ENCODE results near the gene AGAP1. TPM values are rescaled to one million over a fixed set of nuclear protein-coding genes. Genes with fewer than 3 reads are reported as not detected.

Gene AGAP1
- total and polyA plus RNA-seq, 2 donors, result 1.7 to 3.0 TPM

GRCh38 chr2:235502336-235502735 is 8.5 kb downstream of the AGAP1 start:
- H3K36me3 ChIP-seq (ENCODE audit: control insufficient read depth in 2 of 2, insufficient read depth in 2 of 2, low read length in 1 of 2), result no peaks in the 10 kb centered on the region
- no peak overlapping the region for H3K27ac ChIP-seq (ENCODE audit: low read depth in 1 of 2, low read length in 1 of 2)
- H3K4me1 ChIP-seq (ENCODE audit: control insufficient read depth in 2 of 2, insufficient read depth in 2 of 2, low read length in 2 of 2), result no peaks in the 10 kb centered on the region
- no peak for DNase-seq (ENCODE audit: low read depth in 6 of 9, low spot score in 9 of 9)
- peaks cover 18 to 48% of the 10 kb centered on the region in 2 donors for H3K27me3 ChIP-seq (ENCODE audit: control insufficient read depth in 2 of 2, insufficient read depth in 1 of 2, low read length in 1 of 2)
- H3K9me3 ChIP-seq (ENCODE audit: control insufficient read depth in 2 of 2, insufficient read depth in 1 of 2, low read length in 1 of 2), result no peaks in the 10 kb centered on the region
- no peak overlapping the region for H3K4me3 ChIP-seq (ENCODE audit: low read length in 2 of 2)
- WGBS, result 27% methylated on average over 6 of the region's 6 CpGs

DNA sequence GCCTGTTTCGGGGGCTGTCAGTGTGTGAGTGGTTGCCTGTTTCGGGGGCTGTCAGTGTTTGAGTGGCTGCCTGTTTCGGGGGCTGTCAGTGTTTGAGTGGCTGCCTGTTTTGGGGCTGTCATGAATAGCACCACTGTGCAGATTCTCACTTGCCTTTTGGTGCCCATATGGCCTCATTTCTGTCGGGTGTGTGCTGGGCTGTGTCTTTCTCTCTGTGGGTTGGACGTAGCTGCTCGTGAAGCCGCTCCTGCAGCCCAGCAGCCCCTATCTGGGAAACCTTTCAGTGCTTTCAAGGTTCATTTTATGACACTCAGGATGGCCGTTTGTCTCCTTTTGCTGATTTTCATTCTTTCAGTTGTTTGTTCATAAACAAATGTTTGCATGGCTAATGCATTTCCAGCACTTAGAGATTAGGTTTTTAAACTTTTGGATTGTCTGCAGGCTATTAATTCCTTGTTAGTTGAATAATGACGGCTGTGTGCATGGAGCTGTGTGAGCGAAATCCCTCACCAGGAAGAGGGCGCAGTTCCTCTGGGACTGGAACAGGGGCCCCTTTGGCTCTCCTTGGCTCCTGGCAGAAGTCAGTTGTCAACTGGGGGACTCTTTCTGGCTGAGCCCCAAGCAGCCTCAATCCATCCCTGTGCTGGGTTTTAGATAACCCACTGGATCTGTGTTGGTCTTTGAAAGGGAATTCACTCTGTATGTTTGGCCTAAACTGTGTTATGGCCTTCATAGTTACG is 10.8 kb downstream of the AGAP1 start:
- 62% methylated on average over 12 of the region's 12 CpGs for WGBS
- Histone ChIP-seq H3K4me1 (ENCODE audit: control insufficient read depth in 2 of 2, insufficient read depth in 2 of 2, low read length in 2 of 2) (no peaks in the 10 kb centered on the region), H3K27ac (ENCODE audit: low read depth in 1 of 2, low read length in 1 of 2) (no peak overlapping the region), H3K9me3 (ENCODE audit: control insufficient read depth in 2 of 2, insufficient read depth in 1 of 2, low read length in 1 of 2) (no peaks in the 10 kb centered on the region), H3K4me3 (ENCODE audit: low read length in 2 of 2) (no peak overlapping the region), H3K27me3 (ENCODE audit: control insufficient read depth in 2 of 2, insufficient read depth in 1 of 2, low read length in 1 of 2) (peaks cover 17 to 42% of the 10 kb centered on the region in 2 donors), H3K36me3 (ENCODE audit: control insufficient read depth in 2 of 2, insufficient read depth in 2 of 2, low read length in 1 of 2) (no peaks in the 10 kb centered on the region)
- no peak for DNase-seq (ENCODE audit: low read depth in 6 of 9, low spot score in 9 of 9)

DNA sequence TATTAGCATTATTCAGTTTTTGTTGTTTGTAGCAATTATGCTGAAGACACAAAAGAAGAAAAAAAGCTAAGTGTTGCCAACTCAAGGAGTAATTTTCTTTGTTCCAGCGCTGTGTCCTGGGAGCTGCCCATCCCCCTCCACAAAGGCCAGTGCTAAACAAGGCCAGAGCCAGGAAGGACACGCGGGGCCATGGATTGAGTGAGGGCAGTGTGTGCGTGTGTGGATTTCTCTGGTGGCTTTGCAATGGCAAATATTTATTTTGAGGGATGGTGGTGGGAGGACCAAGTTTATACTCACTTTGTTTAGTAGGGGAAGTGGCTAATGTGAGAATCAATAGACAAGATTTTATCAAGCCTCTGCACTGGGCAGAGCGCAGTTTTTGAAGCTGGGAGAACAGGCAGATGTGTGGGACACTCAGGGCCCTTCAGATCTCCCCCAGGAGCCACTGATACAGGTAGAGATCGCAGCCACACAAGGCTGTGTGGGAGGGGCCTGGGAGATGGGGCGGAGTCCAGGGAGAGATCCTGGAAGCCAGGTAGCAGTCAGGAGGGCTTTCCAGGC is 11.4 kb downstream of the AGAP1 start:
- Histone ChIP-seq H3K4me1 (ENCODE audit: control insufficient read depth in 2 of 2, insufficient read depth in 2 of 2, low read length in 2 of 2) (no peaks in the 10 kb centered on the region), H3K9me3 (ENCODE audit: control insufficient read depth in 2 of 2, insufficient read depth in 1 of 2, low read length in 1 of 2) (no peaks in the 10 kb centered on the region), H3K4me3 (ENCODE audit: low read length in 2 of 2) (no peak overlapping the region), H3K27ac (ENCODE audit: low read depth in 1 of 2, low read length in 1 of 2) (no peak overlapping the region), H3K27me3 (ENCODE audit: control insufficient read depth in 2 of 2, insufficient read depth in 1 of 2, low read length in 1 of 2) (peaks cover 16 to 39% of the 10 kb centered on the region in 2 donors), H3K36me3 (ENCODE audit: control insufficient read depth in 2 of 2, insufficient read depth in 2 of 2, low read length in 1 of 2) (no peaks in the 10 kb centered on the region)
- DNase-seq (ENCODE audit: low read depth in 6 of 9, low spot score in 9 of 9), result no peak
- 55% methylated on average over 7 of the region's 7 CpGs for WGBS

DNA sequence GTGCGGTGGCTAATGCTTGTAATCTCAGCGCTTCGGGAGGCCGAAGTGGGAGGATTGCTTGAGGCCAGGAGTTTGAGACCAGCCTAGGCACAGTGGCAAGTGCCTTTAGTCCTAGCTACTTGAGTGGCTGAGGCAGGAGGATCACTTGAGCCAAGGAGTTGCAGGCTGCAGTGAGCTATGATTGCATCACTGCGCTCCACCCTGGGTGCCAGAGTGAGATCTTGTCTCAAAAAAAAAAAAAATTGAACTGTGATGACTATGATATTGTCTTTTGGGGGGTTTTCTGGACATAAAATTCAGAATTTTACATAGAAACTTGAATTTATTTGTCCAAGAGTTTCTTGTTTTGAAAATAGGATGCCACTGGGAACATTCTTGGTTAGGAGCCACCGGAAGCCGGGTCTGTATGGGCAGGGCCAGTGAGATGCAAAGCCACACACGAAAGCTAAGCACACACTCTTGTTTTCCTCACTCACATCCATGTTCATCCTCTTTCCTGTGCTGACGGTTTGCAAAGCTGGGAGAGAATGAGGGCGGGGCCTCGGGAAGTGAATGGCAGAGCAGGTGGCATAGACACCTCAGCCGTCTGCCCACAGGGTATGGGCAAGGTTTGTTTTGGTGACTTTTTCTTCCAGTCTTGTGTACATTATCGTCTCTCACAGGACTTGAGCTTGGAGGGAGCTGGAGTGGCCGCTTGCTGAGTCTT is 12.6 kb downstream of the AGAP1 start:
- no peak for DNase-seq (ENCODE audit: low read depth in 6 of 9, low spot score in 9 of 9)
- no peak overlapping the region for H3K27ac ChIP-seq (ENCODE audit: low read depth in 1 of 2, low read length in 1 of 2)
- WGBS, result 90% methylated on average over 14 of the region's 14 CpGs
- H3K4me3 ChIP-seq (ENCODE audit: low read length in 2 of 2), result no peak overlapping the region
- no peaks in the 10 kb centered on the region for H3K9me3 ChIP-seq (ENCODE audit: control insufficient read depth in 2 of 2, insufficient read depth in 1 of 2, low read length in 1 of 2)
- H3K27me3 ChIP-seq (ENCODE audit: control insufficient read depth in 2 of 2, insufficient read depth in 1 of 2, low read length in 1 of 2), result peaks cover 9 to 27% of the 10 kb centered on the region in 2 donors
- no peaks in the 10 kb centered on the region for H3K36me3 ChIP-seq (ENCODE audit: control insufficient read depth in 2 of 2, insufficient read depth in 2 of 2, low read length in 1 of 2)
- H3K4me1 ChIP-seq (ENCODE audit: control insufficient read depth in 2 of 2, insufficient read depth in 2 of 2, low read length in 2 of 2), result no peaks in the 10 kb centered on the region

GRCh38 chr2:235506997-235507615 is 13.3 kb downstream of the AGAP1 start:
- Histone ChIP-seq H3K36me3 (ENCODE audit: control insufficient read depth in 2 of 2, insufficient read depth in 2 of 2, low read length in 1 of 2) (no peaks in the 10 kb centered on the region), H3K9me3 (ENCODE audit: control insufficient read depth in 2 of 2, insufficient read depth in 1 of 2, low read length in 1 of 2) (no peaks in the 10 kb centered on the region), H3K4me3 (ENCODE audit: low read length in 2 of 2) (no peak overlapping the region), H3K4me1 (ENCODE audit: control insufficient read depth in 2 of 2, insufficient read depth in 2 of 2, low read length in 2 of 2) (no peaks in the 10 kb centered on the region), H3K27me3 (ENCODE audit: control insufficient read depth in 2 of 2, insufficient read depth in 1 of 2, low read length in 1 of 2) (peaks cover 2 to 21% of the 10 kb centered on the region in 2 donors), H3K27ac (ENCODE audit: low read depth in 1 of 2, low read length in 1 of 2) (no peak overlapping the region)
- no peak for DNase-seq (ENCODE audit: low read depth in 6 of 9, low spot score in 9 of 9)
- 91% methylated on average over 25 of the region's 25 CpGs for WGBS

DNA sequence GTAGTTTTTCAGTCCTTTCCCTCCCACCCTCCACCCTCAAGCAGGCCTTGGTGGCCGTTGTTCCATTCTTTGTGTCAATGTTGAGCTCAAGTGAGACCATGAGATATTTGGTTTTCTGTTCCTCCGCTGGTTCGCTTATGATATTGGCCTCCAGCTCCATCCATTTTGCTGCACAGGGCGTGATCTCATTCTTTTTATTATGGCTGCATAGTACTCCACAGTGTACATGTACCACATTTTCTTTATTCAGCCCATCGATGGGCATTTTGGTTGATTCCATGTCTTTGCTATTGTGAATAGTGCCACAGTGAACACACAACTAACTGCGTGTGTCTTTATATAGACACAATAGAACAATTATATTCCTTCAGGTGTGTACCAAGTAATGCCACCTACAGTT is 14.1 kb downstream of the AGAP1 start:
- H3K27ac ChIP-seq (ENCODE audit: low read depth in 1 of 2, low read length in 1 of 2), result no peak overlapping the region
- H3K4me1 ChIP-seq (ENCODE audit: control insufficient read depth in 2 of 2, insufficient read depth in 2 of 2, low read length in 2 of 2), result no peaks in the 10 kb centered on the region
- DNase-seq (ENCODE audit: low read depth in 6 of 9, low spot score in 9 of 9), result no peak
- no peak overlapping the region for H3K4me3 ChIP-seq (ENCODE audit: low read length in 2 of 2)
- WGBS, result 95% methylated on average over 6 of the region's 6 CpGs
- peaks cover 2 to 14% of the 10 kb centered on the region in 2 donors for H3K27me3 ChIP-seq (ENCODE audit: control insufficient read depth in 2 of 2, insufficient read depth in 1 of 2, low read length in 1 of 2)
- no peaks in the 10 kb centered on the region for H3K36me3 ChIP-seq (ENCODE audit: control insufficient read depth in 2 of 2, insufficient read depth in 2 of 2, low read length in 1 of 2)
- H3K9me3 ChIP-seq (ENCODE audit: control insufficient read depth in 2 of 2, insufficient read depth in 1 of 2, low read length in 1 of 2), result no peaks in the 10 kb centered on the region

DNA sequence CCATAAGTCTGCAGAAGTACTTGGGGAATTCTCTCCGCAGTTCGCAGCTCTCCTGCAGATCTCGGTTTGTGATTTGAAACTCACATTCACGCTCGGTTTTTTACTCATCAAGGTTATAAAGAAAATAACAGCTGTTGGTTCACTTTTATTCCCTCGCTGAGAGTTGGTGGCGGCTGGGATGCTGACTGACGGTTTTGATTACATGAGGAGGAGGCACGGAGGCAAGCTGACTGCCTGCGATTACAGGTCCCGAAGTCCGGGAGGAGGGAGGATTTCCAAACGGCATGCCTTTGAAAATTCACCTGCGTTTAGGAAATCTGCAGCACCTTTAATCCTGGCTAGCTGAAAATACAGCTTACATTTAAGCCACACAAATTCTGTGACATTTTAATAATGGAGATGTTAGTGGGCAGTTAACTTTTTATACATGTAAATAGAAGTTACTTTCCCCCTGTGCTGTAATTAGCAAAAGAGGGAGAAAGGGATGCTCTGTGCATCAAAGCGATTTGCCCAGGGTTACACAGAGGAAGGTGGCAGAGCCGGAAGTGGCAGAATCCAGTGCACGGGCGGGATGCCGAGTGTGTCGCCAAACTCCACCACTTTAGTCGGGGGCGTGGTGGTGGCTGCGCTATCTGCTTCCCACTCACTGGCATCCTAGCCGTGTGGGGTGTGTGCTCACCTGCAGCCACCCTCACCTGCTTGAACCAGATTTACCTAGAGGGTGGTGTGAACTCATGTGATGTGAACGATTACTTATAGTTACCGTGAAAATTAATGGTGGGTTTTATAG is 14.7 kb downstream of the AGAP1 start:
- no peaks in the 10 kb centered on the region for H3K36me3 ChIP-seq (ENCODE audit: control insufficient read depth in 2 of 2, insufficient read depth in 2 of 2, low read length in 1 of 2)
- H3K27me3 ChIP-seq (ENCODE audit: control insufficient read depth in 2 of 2, insufficient read depth in 1 of 2, low read length in 1 of 2), result peaks cover 0 to 8% of the 10 kb centered on the region in 2 donors
- no peak for DNase-seq (ENCODE audit: low read depth in 6 of 9, low spot score in 9 of 9)
- no peak overlapping the region for H3K27ac ChIP-seq (ENCODE audit: low read depth in 1 of 2, low read length in 1 of 2)
- H3K4me1 ChIP-seq (ENCODE audit: control insufficient read depth in 2 of 2, insufficient read depth in 2 of 2, low read length in 2 of 2), result no peaks in the 10 kb centered on the region
- H3K9me3 ChIP-seq (ENCODE audit: control insufficient read depth in 2 of 2, insufficient read depth in 1 of 2, low read length in 1 of 2), result no peaks in the 10 kb centered on the region
- WGBS, result 93% methylated on average over 26 of the region's 26 CpGs
- H3K4me3 ChIP-seq (ENCODE audit: low read length in 2 of 2), result no peak overlapping the region

DNA sequence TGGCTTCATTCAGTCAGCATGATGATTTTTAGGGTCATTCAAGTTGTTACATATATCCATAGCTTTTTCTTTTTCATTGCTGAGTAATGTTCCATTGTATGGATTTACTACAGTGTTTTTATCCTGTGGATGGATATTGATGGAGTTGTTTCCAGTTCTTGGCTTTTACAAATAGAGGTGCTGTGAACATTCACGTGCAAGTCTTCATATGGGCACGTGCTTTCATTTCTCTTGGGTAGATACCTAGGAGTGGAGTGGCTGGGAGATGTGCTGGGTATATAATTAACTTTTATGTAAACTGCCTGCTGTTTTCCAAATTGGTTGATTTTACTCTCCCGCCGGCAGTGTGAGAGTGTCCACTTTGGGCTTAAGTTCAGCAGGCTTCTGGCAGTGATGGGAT is 16.5 kb downstream of the AGAP1 start:
- WGBS, result 84% methylated on average over 4 of the region's 4 CpGs
- DNase-seq (ENCODE audit: low read depth in 6 of 9, low spot score in 9 of 9), result no peak
- Histone ChIP-seq H3K4me1 (ENCODE audit: control insufficient read depth in 2 of 2, insufficient read depth in 2 of 2, low read length in 2 of 2) (no peaks in the 10 kb centered on the region), H3K4me3 (ENCODE audit: low read length in 2 of 2) (no peak overlapping the region), H3K27me3 (ENCODE audit: control insufficient read depth in 2 of 2, insufficient read depth in 1 of 2, low read length in 1 of 2) (peaks cover 0 to 2% of the 10 kb centered on the region in 2 donors), H3K9me3 (ENCODE audit: control insufficient read depth in 2 of 2, insufficient read depth in 1 of 2, low read length in 1 of 2) (no peaks in the 10 kb centered on the region), H3K36me3 (ENCODE audit: control insufficient read depth in 2 of 2, insufficient read depth in 2 of 2, low read length in 1 of 2) (no peaks in the 10 kb centered on the region), H3K27ac (ENCODE audit: low read depth in 1 of 2, low read length in 1 of 2) (no peak overlapping the region)
